Neuron (in vitro differentiated cells): Measurements from ENCODE around the gene HCN2.
A peak's percentile ranks its signal among the peaks of the same experiment; 100 is the strongest.
"Not testable (repeated sequence)": the region's sequence is repeated elsewhere in the genome, so short reads cannot be mapped to it uniquely, and the experiment has no call there.

Experiments
- H2AFZ ChIP-seq: one replicate; pipeline ENCODE4 v1.6.1; 2013; ENCODE audit warnings: low read depth, mild to moderate bottlenecking, inconsistent platforms, low read length, moderate library complexity
- H3K27me3 ChIP-seq: one replicate; pipeline ENCODE4 v1.6.1; 2013; ENCODE audit warnings: low read length; ENCODE audit not compliant: insufficient read depth
- H3K36me3 ChIP-seq: one replicate; pipeline ENCODE4 v1.6.1; 2013; ENCODE audit warnings: low read length; ENCODE audit not compliant: insufficient read depth
- H3K4me1 ChIP-seq: one replicate; pipeline ENCODE4 v1.6.1; 2013; ENCODE audit warnings: low read length; ENCODE audit not compliant: insufficient read depth
- H3K4me3 ChIP-seq: 2 replicates; pipeline ENCODE4 v1.5.1; 2013; ENCODE audit warnings: mild to moderate bottlenecking, low read length, moderate library complexity
- H3K9me3 ChIP-seq: one replicate; pipeline ENCODE4 v1.6.1; 2013; ENCODE audit warnings: low read length

The HCN2 gene

GRCh38 chr19:584240-585001 is 5.3 kb upstream of the HCN2 start:
- Histone ChIP-seq H2AFZ (no peak overlapping the region), H3K27me3 (peaks cover 10% of the 10 kb centered on the region), H3K36me3 (peaks cover 30% of the 10 kb centered on the region), H3K4me3 (no peak overlapping the region), H3K4me1 (peaks cover 3% of the 10 kb centered on the region), H3K9me3 (no peaks in the 10 kb centered on the region)

- H3K4me3 ChIP-seq, H3K27me3 ChIP-seq, H3K9me3 ChIP-seq, H2AFZ ChIP-seq, H3K4me1 ChIP-seq: not testable (repeated sequence)
- peaks cover 26% of the 10 kb centered on the region for H3K36me3 ChIP-seq
Observed at GRCh38 chr19:585146-585545, 4.5 kb upstream of the HCN2 start.

GRCh38 chr19:585551-586110 is 4.0 kb upstream of the HCN2 start:
- H3K9me3 ChIP-seq: no peaks in the 10 kb centered on the region
- H3K36me3 ChIP-seq: peaks cover 21% of the 10 kb centered on the region
- H3K4me1 ChIP-seq: peaks cover 3% of the 10 kb centered on the region
- H3K4me3 ChIP-seq: no peak overlapping the region
- peaks cover 11% of the 10 kb centered on the region for H3K27me3 ChIP-seq
- H2AFZ ChIP-seq: no peak overlapping the region

GRCh38 chr19:588093-588740 is 1.5 kb upstream of the HCN2 start:
- Histone ChIP-seq H3K9me3 (no peaks in the 10 kb centered on the region), H3K27me3 (peaks cover 35% of the 10 kb centered on the region), H3K4me1 (peaks cover 5% of the 10 kb centered on the region), H3K4me3 (no peak overlapping the region), H2AFZ (no peak overlapping the region), H3K36me3 (peaks cover 5% of the 10 kb centered on the region)

- peaks cover 8% of the 10 kb centered on the region for H3K4me1 ChIP-seq
- H3K27me3 ChIP-seq: peaks cover 42% of the 10 kb centered on the region
- H3K4me3 ChIP-seq: peak overlapping the region; percentile 22
- H3K9me3 ChIP-seq: no peaks in the 10 kb centered on the region
- H3K36me3 ChIP-seq: no peaks in the 10 kb centered on the region
- H2AFZ ChIP-seq: no peak overlapping the region
Observed at GRCh38 chr19:588741-589692, 664 bp upstream of the HCN2 start.

- Histone ChIP-seq H3K4me1 (peaks cover 9% of the 10 kb centered on the region), H2AFZ (no peak overlapping the region), H3K9me3 (no peaks in the 10 kb centered on the region), H3K27me3 (peaks cover 54% of the 10 kb centered on the region), H3K36me3 (no peaks in the 10 kb centered on the region), H3K4me3 (peak overlapping the region; percentile 42)
Observed at GRCh38 chr19:590396-590745, 690 bp downstream of the HCN2 start.

- Histone ChIP-seq H3K4me3 (peak overlapping the region; percentile 42), H3K4me1 (peaks cover 9% of the 10 kb centered on the region), H3K36me3 (no peaks in the 10 kb centered on the region), H3K9me3 (no peaks in the 10 kb centered on the region), H2AFZ (no peak overlapping the region), H3K27me3 (peaks cover 57% of the 10 kb centered on the region)
Observed at GRCh38 chr19:590750-591098, 1.0 kb downstream of the HCN2 start.

GRCh38 chr19:591099-591958 is 1.6 kb downstream of the HCN2 start:
- Histone ChIP-seq H3K27me3 (peaks cover 57% of the 10 kb centered on the region), H3K9me3 (no peaks in the 10 kb centered on the region), H2AFZ (no peak overlapping the region), H3K4me1 (peaks cover 9% of the 10 kb centered on the region), H3K36me3 (no peaks in the 10 kb centered on the region), H3K4me3 (no peak overlapping the region)

- H3K27me3 ChIP-seq: peaks cover 57% of the 10 kb centered on the region
- H2AFZ ChIP-seq: no peak overlapping the region
- no peak overlapping the region for H3K4me3 ChIP-seq
- peaks cover 9% of the 10 kb centered on the region for H3K4me1 ChIP-seq
- H3K9me3 ChIP-seq: peaks cover under 1% of the 10 kb centered on the region
- no peaks in the 10 kb centered on the region for H3K36me3 ChIP-seq
Observed at GRCh38 chr19:592101-592500, 2.4 kb downstream of the HCN2 start.

- no peak overlapping the region for H2AFZ ChIP-seq
- H3K4me3 ChIP-seq: no peak overlapping the region
- H3K9me3 ChIP-seq: peaks cover 2% of the 10 kb centered on the region
- peaks cover 57% of the 10 kb centered on the region for H3K27me3 ChIP-seq
- no peaks in the 10 kb centered on the region for H3K36me3 ChIP-seq
- peaks cover 9% of the 10 kb centered on the region for H3K4me1 ChIP-seq
Observed at GRCh38 chr19:593055-593454, 3.4 kb downstream of the HCN2 start.

GRCh38 chr19:593505-593904 is 3.8 kb downstream of the HCN2 start:
- Histone ChIP-seq H3K27me3 (peaks cover 56% of the 10 kb centered on the region), H3K4me1 (peaks cover 9% of the 10 kb centered on the region), H2AFZ (no peak overlapping the region), H3K4me3 (no peak overlapping the region), H3K36me3 (no peaks in the 10 kb centered on the region), H3K9me3 (peaks cover 2% of the 10 kb centered on the region)

GRCh38 chr19:594265-594870 is 4.7 kb downstream of the HCN2 start:
- H3K4me3 ChIP-seq: no peak overlapping the region
- H3K36me3 ChIP-seq: no peaks in the 10 kb centered on the region
- H3K27me3 ChIP-seq: peaks cover 47% of the 10 kb centered on the region
- no peak overlapping the region for H2AFZ ChIP-seq
- H3K4me1 ChIP-seq: peaks cover 7% of the 10 kb centered on the region
- H3K9me3 ChIP-seq: peaks cover 2% of the 10 kb centered on the region
